Progenitor cell of endocrine pancreas (in vitro differentiated cells): ENCODE measurements around the gene CLASP1. TPM values are rescaled to one million over a fixed set of nuclear protein-coding genes. Genes with fewer than 3 reads are reported as not detected.

Source experiments
- DNase-seq: peaks from one replicate; pipeline ENCODE4 v3.0.0; 2021; ENCODE audit warnings: low spot score; ENCODE audit not compliant: unreplicated experiment
- H3K27ac Mint-ChIP-seq: 2 replicates; pipeline ENCODE4 v1.8.0; 2021; ENCODE audit warnings: mild to moderate bottlenecking, moderate library complexity, mixed read lengths
- H3K27me3 Mint-ChIP-seq: 2 replicates; pipeline ENCODE4 v1.8.0; 2021; ENCODE audit warnings: mixed read lengths
- H3K36me3 Mint-ChIP-seq: 2 replicates; pipeline ENCODE4 v1.8.0; 2022; ENCODE audit warnings: mixed read lengths; ENCODE audit not compliant: insufficient read depth
- H3K4me1 Mint-ChIP-seq: 2 replicates; pipeline ENCODE4 v1.8.0; 2021; ENCODE audit warnings: low read depth, mixed read lengths
- H3K4me3 Mint-ChIP-seq: 2 replicates; pipeline ENCODE4 v1.8.0; 2021; ENCODE audit warnings: low read depth, mild to moderate bottlenecking, moderate library complexity, mixed read lengths
- H3K9me3 Mint-ChIP-seq: 2 replicates; pipeline ENCODE4 v1.8.0; 2021; ENCODE audit warnings: low read depth, mixed read lengths
- CTCF ChIP-seq: fragments of 200-600 bp; sonication (generic); IDR thresholded peaks from one replicate; pipeline ENCODE4 v1.5.0; 2021; ENCODE audit warnings: antibody characterized with exemption, mild to moderate bottlenecking; ENCODE audit not compliant: unreplicated experiment
- total RNA-seq: library from RNA; stranded (reverse); gene quantifications from 2 replicates; pipeline ENCODE4 v1.2.1, GENCODE V29; 2021

Gene CLASP1
- total RNA-seq, 1 donor from 2014 or later: 102 TPM

GRCh38 chr2:121291251-121291580 is 358.0 kb downstream of the CLASP1 start:
- Mint-ChIP-seq H3K9me3 (no peaks in the 10 kb centered on the region), H3K36me3 (no peaks in the 10 kb centered on the region), H3K27ac (no peak overlapping the region), H3K4me1 (no peaks in the 10 kb centered on the region), H3K4me3 (no peak overlapping the region), H3K27me3 (peaks cover 52% of the 10 kb centered on the region)
- TF ChIP-seq CTCF: no peak
- DNase-seq: no peak

GRCh38 chr2:121289271-121289670 is 360.0 kb downstream of the CLASP1 start:
- TF ChIP-seq CTCF: no peak
- DNase-seq: no peak
- Mint-ChIP-seq H3K36me3 (no peaks in the 10 kb centered on the region), H3K4me1 (no peaks in the 10 kb centered on the region), H3K9me3 (no peaks in the 10 kb centered on the region), H3K27ac (no peak overlapping the region), H3K27me3 (peaks cover 52% of the 10 kb centered on the region), H3K4me3 (no peak overlapping the region)

GRCh38 chr2:121288454-121289231 is 360.6 kb downstream of the CLASP1 start:
- Mint-ChIP-seq H3K4me3 (no peak overlapping the region), H3K36me3 (no peaks in the 10 kb centered on the region), H3K9me3 (no peaks in the 10 kb centered on the region), H3K27me3 (peaks cover 56% of the 10 kb centered on the region), H3K4me1 (no peaks in the 10 kb centered on the region), H3K27ac (no peak overlapping the region)
- DNase-seq: no peak
- no peak for TF ChIP-seq CTCF

GRCh38 chr2:121287956-121288355 is 361.3 kb downstream of the CLASP1 start:
- H3K4me1 Mint-ChIP-seq: no peaks in the 10 kb centered on the region
- DNase-seq: no peak
- H3K27ac Mint-ChIP-seq: no peak overlapping the region
- H3K36me3 Mint-ChIP-seq: no peaks in the 10 kb centered on the region
- no peak overlapping the region for H3K4me3 Mint-ChIP-seq
- no peak for TF ChIP-seq CTCF
- H3K9me3 Mint-ChIP-seq: no peaks in the 10 kb centered on the region
- H3K27me3 Mint-ChIP-seq: peaks cover 61% of the 10 kb centered on the region

Other genes starting within 250 kb of the CLASP1 start
- not detected in 2 replicates for gene RNU4ATAC, start 118.6 kb downstream of the CLASP1 start, total RNA-seq
- 45.0 and 53.6 TPM in 2 replicates for gene NIFK, start 87.4 kb upstream of the CLASP1 start, total RNA-seq
- gene TSN, start 106.2 kb upstream of the CLASP1 start, total RNA-seq: 86.3 and 91.7 TPM in 2 replicates